CD4-positive, alpha-beta T cell (primary cell): ENCODE results near the gene EIF4A2. TPM values are rescaled to one million over a fixed set of nuclear protein-coding genes. Genes with fewer than 3 reads are reported as not detected.
A peak's percentile ranks its signal among the peaks of the same experiment; 100 is the strongest.

Experiments
- ATAC-seq: fragments of 200-7000 bp; cut with Tn5 transposase; one replicate; pipeline ENCODE4 v1.10.0; 2022; ENCODE audit warnings: mild to moderate bottlenecking; ENCODE audit not compliant: poor library complexity
- CTCF ChIA-PET: fragments of 350-600 bp; sonication (Branson Sonifier 250); formaldehyde crosslinking; loops from one replicate; lab custom pipeline; 2021; ENCODE audit warnings: antibody characterized with exemption, inconsistent platforms; lab: Charles Lee
- POLR2A ChIA-PET: fragments of 350-600 bp; sonication (Branson Sonifier 250); formaldehyde crosslinking; loops from one replicate; lab custom pipeline; 2021; ENCODE audit warnings: antibody characterized with exemption, inconsistent platforms; lab: Charles Lee
- DNase-seq, 14 experiments: peaks; one replicate each; pipeline ENCODE4 v3.0.0-alpha.2; 2013 to 2020; ENCODE audit warnings: mixed read lengths in 2 of 14
- H3K27ac ChIP-seq, 2 donors: one replicate each; pipeline versions ENCODE4 v1.5.1 to v1.7.0; 2013; ENCODE audit warnings: low read length in 2 of 2, low read depth in 1 of 2, mild to moderate bottlenecking in 1 of 2
- H3K27me3 ChIP-seq, 2 experiments: 1 replicate in 1 of 2; 2 replicates in 1 of 2; pipeline versions ENCODE4 v1.6.1 to v1.7.0; 2013; ENCODE audit warnings: low read length in 2 of 2, control low read depth in 1 of 2, mild to moderate bottlenecking in 1 of 2, moderate library complexity in 1 of 2; ENCODE audit not compliant: insufficient read depth in 2 of 2, control insufficient read depth in 1 of 2
- H3K36me3 ChIP-seq: one replicate; pipeline ENCODE4 v1.6.1; 2013; ENCODE audit warnings: low read length, control low read depth; ENCODE audit not compliant: insufficient read depth
- H3K4me1 ChIP-seq: one replicate; pipeline ENCODE4 v1.6.1; 2013; ENCODE audit warnings: low read length, control low read depth; ENCODE audit not compliant: insufficient read depth
- H3K4me3 ChIP-seq: one replicate; pipeline ENCODE4 v1.5.1; 2013; ENCODE audit warnings: mild to moderate bottlenecking, low read length, moderate library complexity
- H3K9me3 ChIP-seq, 2 experiments: 1 replicate in 1 of 2; 2 replicates in 1 of 2; pipeline versions ENCODE4 v1.6.1 to v1.7.0; 2013; ENCODE audit warnings: low read length in 2 of 2, mild to moderate bottlenecking in 2 of 2, control low read depth in 1 of 2, moderate library complexity in 1 of 2; ENCODE audit not compliant: control insufficient read depth in 1 of 2, insufficient read depth in 1 of 2
- H3K27ac Mint-ChIP-seq: one replicate; pipeline ENCODE4 v1.8.0; 2020; ENCODE audit warnings: mixed read lengths
- H3K27me3 Mint-ChIP-seq: one replicate; pipeline ENCODE4 v1.8.0; 2021; ENCODE audit warnings: mixed read lengths
- H3K36me3 Mint-ChIP-seq: one replicate; pipeline ENCODE4 v1.8.0; 2021; ENCODE audit warnings: low read depth, mixed read lengths
- H3K4me1 Mint-ChIP-seq: one replicate; pipeline ENCODE4 v1.8.0; 2021; ENCODE audit warnings: low read depth, mixed read lengths
- H3K4me3 Mint-ChIP-seq: one replicate; pipeline ENCODE4 v1.8.0; 2020; ENCODE audit warnings: mild to moderate bottlenecking, mixed read lengths
- H3K9me3 Mint-ChIP-seq: one replicate; pipeline ENCODE4 v1.8.0; 2020; ENCODE audit warnings: mixed read lengths
- CTCF ChIP-seq: fragments of 200-600 bp; IDR thresholded peaks from one replicate; pipeline ENCODE4 v1.8.0; 2022; ENCODE audit warnings: antibody characterized with exemption, mild to moderate bottlenecking
- intact Hi-C, 2 experiments: fragments of 100-400 bp; cut with DNase I in 1 of 2; cut with micrococcal nuclease in 1 of 2; formaldehyde crosslinking; loops; one replicate each; pipeline versions ENCODE4 v1.15.1 to v1.9.0; 2023 to 2025; cut with DNase I, micrococcal nuclease
- total RNA-seq, 174 experiments: library from RNA in 2 of 174; stranded (reverse) in 2 of 174; gene quantifications; one replicate each; pipeline ENCODE4 v1.2.3 and lab custom pipeline; 2021 to 2026

The EIF4A2 gene
- total RNA-seq, 2 experiments from 2014 or later, result 1,039 to 1,046 TPM

- no peaks in the 10 kb centered on the region for H3K36me3 ChIP-seq
- ATAC-seq (no peak), DNase-seq (peak in 1 of 14 experiments; percentile 14)
- POLR2A ChIA-PET, result no interaction called here
- no peaks in the 10 kb centered on the region for H3K27me3 ChIP-seq
- H3K27ac ChIP-seq, result no peak overlapping the region
- peaks cover 19% of the 10 kb centered on the region for H3K4me1 Mint-ChIP-seq
- H3K4me1 ChIP-seq, result peaks cover 16% of the 10 kb centered on the region
- H3K9me3 Mint-ChIP-seq, result no peaks in the 10 kb centered on the region
- H3K36me3 Mint-ChIP-seq, result no peaks in the 10 kb centered on the region
- H3K27me3 Mint-ChIP-seq, result no peaks in the 10 kb centered on the region
- intact Hi-C loops, result no loop called here
- no peak overlapping the region for H3K4me3 ChIP-seq
- CTCF ChIA-PET, result no interaction called here
- H3K4me3 Mint-ChIP-seq, result peak overlapping the region; percentile 13
- H3K9me3 ChIP-seq, result no peaks in the 10 kb centered on the region
- H3K27ac Mint-ChIP-seq, result no peak overlapping the region
- TF ChIP-seq CTCF, result no peak
Measured at GRCh38 chr3:186775999-186776398, 7.4 kb upstream of the EIF4A2 start.

GRCh38 chr3:186779204-186779603 lies 4.2 kb upstream of the EIF4A2 start:
- H3K27ac Mint-ChIP-seq, result no peak overlapping the region
- no peaks in the 10 kb centered on the region for H3K9me3 Mint-ChIP-seq
- TF ChIP-seq CTCF, result no peak
- H3K36me3 ChIP-seq, result peaks cover 2% of the 10 kb centered on the region
- H3K4me1 Mint-ChIP-seq, result peaks cover 19% of the 10 kb centered on the region
- POLR2A ChIA-PET, result interaction anchor here (0.6 kb wide), 1 partner anchor 842 kb away, joined by 4 read pairs; no protein-coding TSS in a partner anchor
- no peak overlapping the region for H3K27ac ChIP-seq
- peaks cover 9% of the 10 kb centered on the region for H3K4me1 ChIP-seq
- intact Hi-C loops, result no loop called here
- ATAC-seq (no peak), DNase-seq (no peak)
- H3K27me3 ChIP-seq, result no peaks in the 10 kb centered on the region
- H3K36me3 Mint-ChIP-seq, result peaks cover 20% of the 10 kb centered on the region
- no peak overlapping the region for H3K4me3 ChIP-seq
- H3K9me3 ChIP-seq, result no peaks in the 10 kb centered on the region
- peaks cover 5% of the 10 kb centered on the region for H3K27me3 Mint-ChIP-seq
- no peak overlapping the region for H3K4me3 Mint-ChIP-seq
- CTCF ChIA-PET, result no interaction called here

- H3K36me3 ChIP-seq, result peaks cover 36% of the 10 kb centered on the region
- peak; percentile 25 for ATAC-seq
- CTCF ChIA-PET, result interaction anchor here (1.0 to 1.8 kb wide), 6 partner anchors 18 to 839 kb away, joined by 3 to 5 read pairs (median 4); no protein-coding TSS in a partner anchor
- TF ChIP-seq CTCF, result no peak
- POLR2A ChIA-PET, result interaction anchor here (0.7 to 3.7 kb wide), 43 partner anchors 9 to 1197 kb away, joined by 3 to 164 read pairs (median 7); partner anchors contain the start of genes BCL6, DNAJB11, RFC4 and RPL39L
- H3K4me3 ChIP-seq, result peak overlapping the region; percentile 92
- Mint-ChIP-seq H3K27ac (peak overlapping the region; percentile 96), H3K4me1 (peaks cover 53% of the 10 kb centered on the region), H3K4me3 (peak overlapping the region; percentile 95), H3K9me3 (no peaks in the 10 kb centered on the region), H3K27me3 (peaks cover 5% of the 10 kb centered on the region), H3K36me3 (peaks cover 54% of the 10 kb centered on the region)
- H3K4me1 ChIP-seq, result peaks cover 27% of the 10 kb centered on the region
- peak in 2 of 14 experiments; percentile 16 to 73 for DNase-seq
- H3K9me3 ChIP-seq, result no peaks in the 10 kb centered on the region
- no peaks in the 10 kb centered on the region for H3K27me3 ChIP-seq
- intact Hi-C loops, result loop anchor here (1.0 to 5.0 kb wide), 5 partner anchors 24 to 845 kb away; partner anchors contain the start of genes DNAJB11 (in 2 of the 2), RFC4 (in 1 of the 2), RPL39L (in 1 of the 2) and TRA2B (in 1 of the 2)
- H3K27ac ChIP-seq, result peak overlapping the region; percentile 96 to 99
Measured at GRCh38 chr3:186782542-186783057, 777 bp upstream of the EIF4A2 start.
